ENCODE measurements around the gene POU2F1. TPM values are rescaled to one million over a fixed set of nuclear protein-coding genes. Genes with fewer than 3 reads are reported as not detected.

The POU2F1 gene
- total RNA-seq, 2 experiments from 2014 or later = 20.3 to 21.6 TPM

- Mint-ChIP-seq H3K27me3 (no peaks in the 10 kb centered on the region), H3K4me1 (peaks cover 31% of the 10 kb centered on the region), H3K4me3 (no peak overlapping the region), H3K36me3 (ENCODE audit: low read depth) (peaks cover 35% of the 10 kb centered on the region), H3K9me3 (ENCODE audit: low read depth) (peaks cover 12% of the 10 kb centered on the region), H3K27ac (no peak overlapping the region)
- intact Hi-C loops (cut with DNase I, micrococcal nuclease) = no loop called here
- CTCF ChIA-PET = no interaction called here
- POLR2A ChIA-PET = no interaction called here
- ATAC-seq (no peak), DNase-seq (no peak)
These were observed 113.0 kb downstream of the POU2F1 start for GRCh38 chr1:167333703-167334102.

GRCh38 chr1:167339405-167339804 lies 118.7 kb downstream of the POU2F1 start:
- Mint-ChIP-seq H3K27ac (no peak overlapping the region), H3K9me3 (ENCODE audit: low read depth) (peaks cover 12% of the 10 kb centered on the region), H3K4me3 (no peak overlapping the region), H3K36me3 (ENCODE audit: low read depth) (peaks cover 27% of the 10 kb centered on the region), H3K4me1 (peaks cover 4% of the 10 kb centered on the region), H3K27me3 (no peaks in the 10 kb centered on the region)
- ChIA-PET CTCF (interaction anchor here (1.6 kb wide), 1 partner anchor 71 kb away, joined by 5 read pairs; no protein-coding TSS in a partner anchor), POLR2A (no interaction called here)
- DNase-seq (no peak), ATAC-seq (no peak)
- intact Hi-C loops (cut with DNase I, micrococcal nuclease) = no loop called here

- CTCF ChIA-PET = interaction anchor here (0.6 to 1.6 kb wide), 5 partner anchors 74 to 647 kb away, joined by 3 to 5 read pairs (median 4); no protein-coding TSS in a partner anchor
These were observed 122.2 kb downstream of the POU2F1 start for GRCh38 chr1:167342846-167343245.

GRCh38 chr1:167344112-167344511 lies 123.4 kb downstream of the POU2F1 start:
- intact Hi-C loops (cut with DNase I, micrococcal nuclease) = loop anchor here (5.0 kb wide), 1 partner anchor 77 kb away; no protein-coding TSS in a partner anchor
- no peak for DNase-seq
- H3K27ac Mint-ChIP-seq = no peak overlapping the region
- peaks cover under 1% of the 10 kb centered on the region for H3K36me3 Mint-ChIP-seq (ENCODE audit: low read depth)
- H3K4me1 Mint-ChIP-seq = peaks cover 4% of the 10 kb centered on the region
- ChIA-PET POLR2A (no interaction called here), CTCF (interaction anchor here (0.5 to 1.5 kb wide), 4 partner anchors 8 to 435 kb away, joined by 3 to 4 read pairs (median 3); no protein-coding TSS in a partner anchor)
- no peak for ATAC-seq
- H3K27me3 Mint-ChIP-seq = no peaks in the 10 kb centered on the region
- no peaks in the 10 kb centered on the region for H3K9me3 Mint-ChIP-seq (ENCODE audit: low read depth)
- H3K4me3 Mint-ChIP-seq = no peak overlapping the region

More at GRCh38 chr1:167342846-167343245, 122.2 kb downstream of the POU2F1 start:
- POLR2A ChIA-PET = no interaction called here
- peaks cover 9% of the 10 kb centered on the region for H3K36me3 Mint-ChIP-seq (ENCODE audit: low read depth)
- ATAC-seq = peak; percentile 39
- no peaks in the 10 kb centered on the region for H3K27me3 Mint-ChIP-seq
- no peak overlapping the region for H3K27ac Mint-ChIP-seq
- H3K4me3 Mint-ChIP-seq = no peak overlapping the region
- intact Hi-C loops (cut with DNase I, micrococcal nuclease) = loop anchor here (5.0 kb wide), 1 partner anchor 76 kb away; no protein-coding TSS in a partner anchor
- H3K9me3 Mint-ChIP-seq (ENCODE audit: low read depth) = no peaks in the 10 kb centered on the region
- H3K4me1 Mint-ChIP-seq = peaks cover 4% of the 10 kb centered on the region
- DNase-seq = no peak

- Mint-ChIP-seq H3K27me3 (no peaks in the 10 kb centered on the region), H3K9me3 (ENCODE audit: low read depth) (no peaks in the 10 kb centered on the region), H3K4me3 (no peak overlapping the region), H3K36me3 (ENCODE audit: low read depth) (no peaks in the 10 kb centered on the region), H3K4me1 (peaks cover 4% of the 10 kb centered on the region), H3K27ac (no peak overlapping the region)
- intact Hi-C loops (cut with DNase I, micrococcal nuclease) = loop anchor here (5.0 kb wide), 1 partner anchor 77 kb away; no protein-coding TSS in a partner anchor
- ChIA-PET POLR2A (no interaction called here), CTCF (interaction anchor here (1.5 kb wide), 1 partner anchor 8 kb away, joined by 4 read pairs; no protein-coding TSS in a partner anchor)
- DNase-seq (no peak), ATAC-seq (no peak)
These were observed 124.1 kb downstream of the POU2F1 start for GRCh38 chr1:167344615-167345385.

GRCh38 chr1:167345386-167345733 lies 124.7 kb downstream of the POU2F1 start:
- intact Hi-C loops (cut with DNase I, micrococcal nuclease) = no loop called here
- no peak overlapping the region for H3K4me3 Mint-ChIP-seq
- peaks cover 4% of the 10 kb centered on the region for H3K4me1 Mint-ChIP-seq
- DNase-seq (no peak), ATAC-seq (no peak)
- CTCF ChIA-PET = no interaction called here
- H3K27me3 Mint-ChIP-seq = no peaks in the 10 kb centered on the region
- POLR2A ChIA-PET = no interaction called here
- H3K36me3 Mint-ChIP-seq (ENCODE audit: low read depth) = no peaks in the 10 kb centered on the region
- H3K9me3 Mint-ChIP-seq (ENCODE audit: low read depth) = no peaks in the 10 kb centered on the region
- no peak overlapping the region for H3K27ac Mint-ChIP-seq

- Mint-ChIP-seq H3K27ac (no peak overlapping the region), H3K4me3 (no peak overlapping the region), H3K4me1 (peaks cover 3% of the 10 kb centered on the region), H3K9me3 (ENCODE audit: low read depth) (peaks cover 7% of the 10 kb centered on the region), H3K27me3 (no peaks in the 10 kb centered on the region), H3K36me3 (ENCODE audit: low read depth) (peaks cover 4% of the 10 kb centered on the region)
- intact Hi-C loops (cut with DNase I, micrococcal nuclease) = no loop called here
- DNase-seq (no peak), ATAC-seq (no peak)
- POLR2A ChIA-PET = no interaction called here
- CTCF ChIA-PET = no interaction called here
These were observed 136.6 kb downstream of the POU2F1 start for GRCh38 chr1:167357305-167357704.

- H3K9me3 Mint-ChIP-seq (ENCODE audit: low read depth) = peaks cover 7% of the 10 kb centered on the region
- H3K4me3 Mint-ChIP-seq = no peak overlapping the region
- DNase-seq (no peak), ATAC-seq (no peak)
- intact Hi-C loops (cut with DNase I, micrococcal nuclease) = no loop called here
- H3K4me1 Mint-ChIP-seq = peaks cover 3% of the 10 kb centered on the region
- CTCF ChIA-PET = no interaction called here
- peaks cover 4% of the 10 kb centered on the region for H3K36me3 Mint-ChIP-seq (ENCODE audit: low read depth)
- POLR2A ChIA-PET = no interaction called here
- H3K27me3 Mint-ChIP-seq = no peaks in the 10 kb centered on the region
- no peak overlapping the region for H3K27ac Mint-ChIP-seq
These were observed 138.6 kb downstream of the POU2F1 start for GRCh38 chr1:167359295-167359694.

- ATAC-seq (no peak), DNase-seq (no peak)
- intact Hi-C loops (cut with DNase I, micrococcal nuclease) = no loop called here
- ChIA-PET CTCF (interaction anchor here (1.7 kb wide), 1 partner anchor 15 kb away, joined by 4 read pairs; no protein-coding TSS in a partner anchor), POLR2A (no interaction called here)
- Mint-ChIP-seq H3K4me1 (peaks cover 3% of the 10 kb centered on the region), H3K27ac (no peak overlapping the region), H3K27me3 (no peaks in the 10 kb centered on the region), H3K36me3 (ENCODE audit: low read depth) (peaks cover 4% of the 10 kb centered on the region), H3K4me3 (no peak overlapping the region), H3K9me3 (ENCODE audit: low read depth) (peaks cover 4% of the 10 kb centered on the region)
These were observed 139.4 kb downstream of the POU2F1 start for GRCh38 chr1:167360120-167360519.

GRCh38 chr1:167362638-167363037 lies 142.0 kb downstream of the POU2F1 start:
- Mint-ChIP-seq H3K36me3 (ENCODE audit: low read depth) (peaks cover 11% of the 10 kb centered on the region), H3K4me3 (no peak overlapping the region), H3K27ac (no peak overlapping the region), H3K9me3 (ENCODE audit: low read depth) (peaks cover 4% of the 10 kb centered on the region), H3K27me3 (no peaks in the 10 kb centered on the region), H3K4me1 (peaks cover 3% of the 10 kb centered on the region)
- DNase-seq = no peak
- ChIA-PET CTCF (interaction anchor here (1.2 kb wide), 1 partner anchor 193 kb away, joined by 3 read pairs; no protein-coding TSS in a partner anchor), POLR2A (no interaction called here)
- intact Hi-C loops (cut with DNase I, micrococcal nuclease) = no loop called here
- no peak for ATAC-seq

GRCh38 chr1:167364826-167365225 lies 144.1 kb downstream of the POU2F1 start:
- Mint-ChIP-seq H3K4me1 (peaks cover 1% of the 10 kb centered on the region), H3K9me3 (ENCODE audit: low read depth) (no peaks in the 10 kb centered on the region), H3K27me3 (no peaks in the 10 kb centered on the region), H3K27ac (no peak overlapping the region), H3K4me3 (no peak overlapping the region), H3K36me3 (ENCODE audit: low read depth) (peaks cover 8% of the 10 kb centered on the region)
- ChIA-PET POLR2A (interaction anchor here (0.5 kb wide), 1 partner anchor 210 kb away, joined by 3 read pairs; no protein-coding TSS in a partner anchor), CTCF (no interaction called here)
- DNase-seq (no peak), ATAC-seq (no peak)
- intact Hi-C loops (cut with DNase I, micrococcal nuclease) = no loop called here

- no peak for ATAC-seq
- H3K36me3 Mint-ChIP-seq (ENCODE audit: low read depth) = peaks cover 8% of the 10 kb centered on the region
- no peaks in the 10 kb centered on the region for H3K4me1 Mint-ChIP-seq
- no peak for DNase-seq
- POLR2A ChIA-PET = no interaction called here
- CTCF ChIA-PET = no interaction called here
- intact Hi-C loops (cut with DNase I, micrococcal nuclease) = no loop called here
- H3K27me3 Mint-ChIP-seq = no peaks in the 10 kb centered on the region
- no peak overlapping the region for H3K27ac Mint-ChIP-seq
- H3K4me3 Mint-ChIP-seq = no peak overlapping the region
- no peaks in the 10 kb centered on the region for H3K9me3 Mint-ChIP-seq (ENCODE audit: low read depth)
These were observed 144.7 kb downstream of the POU2F1 start for GRCh38 chr1:167365360-167365759.

All from activated CD4-positive, alpha-beta T cell treated with anti-CD3 and anti-CD28 coated beads for 36 hours (primary cell).